Omental fat pad (tissue), 4 donors: Measurements from ENCODE around the gene ABCA9. TPM values are rescaled to one million over a fixed set of nuclear protein-coding genes. Genes with fewer than 3 reads are reported as not detected.

Source experiments
- ATAC-seq: fragments of 150-250 bp; one replicate; pipeline ENCODE4 v1.9.1; 2016; ENCODE audit warnings: mild to moderate bottlenecking, moderate library complexity; ENCODE audit not compliant: low FRiP score
- DNase-seq: peaks from one replicate; pipeline ENCODE4 v3.0.0-alpha.2; 2019; ENCODE audit warnings: low spot score
- CTCF ChIP-seq, 3 donors: fragments of 450-650 bp; IDR thresholded peaks; one replicate each; pipeline ENCODE4 v1.5.1; 2016 to 2017; ENCODE audit warnings: antibody characterized with exemption in 3 of 3, mild to moderate bottlenecking in 3 of 3, moderate library complexity in 2 of 3
- total RNA-seq, 4 donors: library from RNA; depleted of rRNA; stranded (reverse); fragments of >200 nt; gene quantifications; one replicate each; pipeline ENCODE4 v1.1.0, GENCODE V29; 2016

Gene ABCA9
- total RNA-seq, 4 donors from 2014 or later = 19.2 to 216 (median 85.8) TPM

GRCh38 chr17:69057280-69057679 is 3.4 kb downstream of the ABCA9 start:
- no peak for TF ChIP-seq CTCF (IDR thresholded peaks at IDR 0.05)
- DNase-seq (no peak), ATAC-seq (no peak)

- no peak for TF ChIP-seq CTCF (IDR thresholded peaks at IDR 0.05)
- no peak for DNase-seq
- ATAC-seq = no peak
Observed at GRCh38 chr17:69056179-69056823, 4.4 kb downstream of the ABCA9 start.

- no peak for DNase-seq
- no peak for TF ChIP-seq CTCF (IDR thresholded peaks at IDR 0.05)
- no peak for ATAC-seq
Observed at GRCh38 chr17:69055334-69055733, 5.4 kb downstream of the ABCA9 start.

GRCh38 chr17:69050999-69051775 is 9.5 kb downstream of the ABCA9 start:
- ATAC-seq (no peak), DNase-seq (no peak)
- no peak for TF ChIP-seq CTCF (IDR thresholded peaks at IDR 0.05)

GRCh38 chr17:69048634-69049033 is 12.1 kb downstream of the ABCA9 start:
- DNase-seq = no peak
- ATAC-seq = no peak

GRCh38 chr17:69047368-69048263 is 13.1 kb downstream of the ABCA9 start:
- no peak for TF ChIP-seq CTCF (IDR thresholded peaks at IDR 0.05)
- DNase-seq (no peak), ATAC-seq (no peak)

More at GRCh38 chr17:69048634-69049033, 12.1 kb downstream of the ABCA9 start:
- no peak for TF ChIP-seq CTCF (IDR thresholded peaks at IDR 0.05)
